Sigmoid colon (tissue), 4 donors: Measurements from ENCODE around the gene OPRD1.

Experiments
- POLR2AphosphoS5 ChIP-seq, 4 donors: sonication (generic); formaldehyde crosslinking; IDR thresholded peaks; one replicate each; pipeline ENCODE4 v1.6.1; 2017; ENCODE audit warnings: antibody characterized with exemption in 4 of 4
- TF ChIP-seq, protein P1 (sequence below), 4 experiments: fragments of 450-650 bp in 3 of 4; fragments of 200-600 bp in 1 of 4; IDR thresholded peaks; one replicate each; pipeline ENCODE4 v1.5.1; 2016 to 2019; ENCODE audit warnings: antibody characterized with exemption in 4 of 4, mild to moderate bottlenecking in 3 of 4, moderate library complexity in 2 of 4

DNA sequence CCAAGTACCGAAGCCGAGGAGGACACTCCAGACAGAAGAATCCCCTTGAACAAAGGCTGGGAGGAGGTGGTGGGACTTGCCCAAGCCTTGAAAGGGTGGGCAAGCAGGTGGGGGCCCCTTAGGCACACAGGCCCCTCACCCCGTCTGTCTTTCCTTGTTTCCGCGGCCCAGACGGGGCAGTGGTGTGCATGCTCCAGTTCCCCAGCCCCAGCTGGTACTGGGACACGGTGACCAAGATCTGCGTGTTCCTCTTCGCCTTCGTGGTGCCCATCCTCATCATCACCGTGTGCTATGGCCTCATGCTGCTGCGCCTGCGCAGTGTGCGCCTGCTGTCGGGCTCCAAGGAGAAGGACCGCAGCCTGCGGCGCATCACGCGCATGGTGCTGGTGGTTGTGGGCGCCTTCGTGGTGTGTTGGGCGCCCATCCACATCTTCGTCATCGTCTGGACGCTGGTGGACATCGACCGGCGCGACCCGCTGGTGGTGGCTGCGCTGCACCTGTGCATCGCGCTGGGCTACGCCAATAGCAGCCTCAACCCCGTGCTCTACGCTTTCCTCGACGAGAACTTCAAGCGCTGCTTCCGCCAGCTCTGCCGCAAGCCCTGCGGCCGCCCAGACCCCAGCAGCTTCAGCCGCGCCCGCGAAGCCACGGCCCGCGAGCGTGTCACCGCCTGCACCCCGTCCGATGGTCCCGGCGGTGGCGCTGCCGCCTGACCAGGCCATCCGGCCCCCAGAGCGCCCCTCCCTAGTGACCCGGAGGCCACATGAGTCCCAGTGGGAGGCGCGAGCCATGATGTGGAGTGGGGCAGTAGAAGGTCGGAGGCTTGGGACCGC lies 50.8 kb downstream of the OPRD1 start:
- TF ChIP-seq, protein P1, sequence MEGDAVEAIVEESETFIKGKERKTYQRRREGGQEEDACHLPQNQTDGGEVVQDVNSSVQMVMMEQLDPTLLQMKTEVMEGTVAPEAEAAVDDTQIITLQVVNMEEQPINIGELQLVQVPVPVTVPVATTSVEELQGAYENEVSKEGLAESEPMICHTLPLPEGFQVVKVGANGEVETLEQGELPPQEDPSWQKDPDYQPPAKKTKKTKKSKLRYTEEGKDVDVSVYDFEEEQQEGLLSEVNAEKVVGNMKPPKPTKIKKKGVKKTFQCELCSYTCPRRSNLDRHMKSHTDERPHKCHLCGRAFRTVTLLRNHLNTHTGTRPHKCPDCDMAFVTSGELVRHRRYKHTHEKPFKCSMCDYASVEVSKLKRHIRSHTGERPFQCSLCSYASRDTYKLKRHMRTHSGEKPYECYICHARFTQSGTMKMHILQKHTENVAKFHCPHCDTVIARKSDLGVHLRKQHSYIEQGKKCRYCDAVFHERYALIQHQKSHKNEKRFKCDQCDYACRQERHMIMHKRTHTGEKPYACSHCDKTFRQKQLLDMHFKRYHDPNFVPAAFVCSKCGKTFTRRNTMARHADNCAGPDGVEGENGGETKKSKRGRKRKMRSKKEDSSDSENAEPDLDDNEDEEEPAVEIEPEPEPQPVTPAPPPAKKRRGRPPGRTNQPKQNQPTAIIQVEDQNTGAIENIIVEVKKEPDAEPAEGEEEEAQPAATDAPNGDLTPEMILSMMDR (IDR thresholded peaks at IDR 0.05) = no peak
- no peak for TF ChIP-seq POLR2AphosphoS5 (IDR thresholded peaks at IDR 0.05)
